Lung (tissue), 12 donors: ENCODE data around the gene GHR. TPM values are rescaled to one million over a fixed set of nuclear protein-coding genes. Genes with fewer than 3 reads are reported as not detected.
A peak's percentile ranks its signal among the peaks of the same experiment; 100 is the strongest.
"Not testable (repeated sequence)": the region's sequence is repeated elsewhere in the genome, so short reads cannot be mapped to it uniquely, and the experiment has no call there.

ENCODE experiments used
- ATAC-seq: fragments of 200-7000 bp; cut with Tn5 transposase; one replicate; pipeline ENCODE4 v1.9.1; 2020; ENCODE audit warnings: moderate number of reproducible peaks; ENCODE audit not compliant: insufficient read depth, low FRiP score
- DNase-seq, 3 donors: peaks; one replicate each; pipeline ENCODE4 v3.0.0-alpha.2; 2013 to 2017
- H3K27ac ChIP-seq, 2 donors: one replicate each; pipeline ENCODE4 v1.5.1; 2013; ENCODE audit warnings: mild to moderate bottlenecking in 2 of 2, moderate library complexity in 2 of 2, control low read depth in 1 of 2, inconsistent platforms in 1 of 2, low read depth in 1 of 2, low read length in 1 of 2
- H3K27me3 ChIP-seq, 3 donors: one replicate each; pipeline ENCODE4 v1.5.1; 2013; ENCODE audit warnings: low read length in 2 of 3; ENCODE audit not compliant: control insufficient read depth in 3 of 3, insufficient read depth in 3 of 3
- H3K36me3 ChIP-seq, 4 donors: one replicate each; pipeline ENCODE4 v1.5.1; 2013; ENCODE audit warnings: low read length in 4 of 4, mild to moderate bottlenecking in 1 of 4, moderate library complexity in 1 of 4; ENCODE audit not compliant: control insufficient read depth in 4 of 4, insufficient read depth in 4 of 4
- H3K4me1 ChIP-seq, 5 donors: one replicate each; pipeline ENCODE4 v1.5.1; 2013; ENCODE audit warnings: low read length in 5 of 5, mild to moderate bottlenecking in 2 of 5, moderate library complexity in 1 of 5; ENCODE audit not compliant: control insufficient read depth in 5 of 5, insufficient read depth in 5 of 5
- H3K4me3 ChIP-seq: one replicate; pipeline ENCODE4 v1.5.1; 2013; ENCODE audit warnings: mild to moderate bottlenecking, control low read depth, moderate library complexity
- H3K9ac ChIP-seq, 2 donors: one replicate each; pipeline ENCODE4 v1.5.1; 2013; ENCODE audit warnings: low read length in 2 of 2, control low read depth in 1 of 2; ENCODE audit not compliant: insufficient read depth in 1 of 2
- H3K9me3 ChIP-seq, 4 donors: one replicate each; pipeline ENCODE4 v1.5.1; 2013; ENCODE audit warnings: low read length in 3 of 4, mild to moderate bottlenecking in 1 of 4, moderate library complexity in 1 of 4; ENCODE audit not compliant: control insufficient read depth in 4 of 4, insufficient read depth in 3 of 4
- WGBS, 2 donors: extraction: QIAGEN DNeasy Blood & Tissue Kit; methylation state at CpG; one replicate each; pipeline ENCODE4 v1.1.7; 2013; 5-methylcytosine and 5-hydroxymethylcytosine counted together
- polyA plus RNA-seq, 2 donors: library from polyadenylated mRNA; stranded (reverse); fragments of 200-250 nt; gene quantifications; one replicate each; pipeline ENCODE4 v1.2.1, GENCODE V29; 2013
- total RNA-seq, 2 donors: library from RNA; depleted of rRNA in 1 of 2; stranded (reverse); fragments of >200 nt in 1 of 2; gene quantifications; one replicate each; pipeline ENCODE4 v1.2.1, GENCODE V29; 2014 to 2021
- TF ChIP-seq, protein P1 (sequence below): IDR thresholded peaks from 2 replicates; pipeline ENCODE4 v1.5.1; 2012; ENCODE audit warnings: mild to moderate bottlenecking; ENCODE audit errors: control extremely low read depth, extremely low read depth
- donor health status: control.
- donor health status: control.
- donor health status: Bipolar disorder and iron deficiency.
- donor health status: healthy.
- donor health status: DM: yes; HTN: yes; CAD: no.

GHR gene
- total and polyA plus RNA-seq, 4 donors = 0.98 to 23.8 (median 3.2) TPM

DNA sequence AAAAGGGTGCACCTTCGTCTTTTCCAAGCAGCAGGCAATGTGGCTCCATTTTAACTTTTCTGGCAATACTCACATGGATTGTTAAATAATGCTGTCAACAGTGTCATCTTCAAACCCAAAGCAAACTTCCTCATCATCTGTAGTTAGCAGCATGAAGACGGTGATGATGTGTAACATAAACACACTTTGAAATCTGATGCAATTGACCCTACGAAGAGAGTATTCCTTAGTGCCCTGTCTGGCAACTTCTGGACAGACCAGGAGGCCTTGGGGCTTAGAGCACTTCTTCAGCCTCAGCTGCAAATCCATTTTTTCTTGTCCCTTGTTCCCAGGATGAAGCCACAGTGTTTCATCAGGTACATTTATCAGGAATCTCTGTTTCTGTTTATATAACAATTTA lies 149.1 kb downstream of the GHR start:
- ATAC-seq = no peak
- peak in 2 of 3 donors; percentile 66 to 81 for DNase-seq
- Histone ChIP-seq H3K4me3 (no peak overlapping the region), H3K27ac (no peak overlapping the region), H3K9ac (no peak overlapping the region), H3K27me3 (no peaks in the 10 kb centered on the region), H3K36me3 (no peaks in the 10 kb centered on the region), H3K4me1 (peaks cover 0 to 19% (median 8%) of the 10 kb centered on the region in 5 donors), H3K9me3 (peaks cover 0 to 2% (median 0%) of the 10 kb centered on the region in 4 donors)
- TF ChIP-seq, protein P1, sequence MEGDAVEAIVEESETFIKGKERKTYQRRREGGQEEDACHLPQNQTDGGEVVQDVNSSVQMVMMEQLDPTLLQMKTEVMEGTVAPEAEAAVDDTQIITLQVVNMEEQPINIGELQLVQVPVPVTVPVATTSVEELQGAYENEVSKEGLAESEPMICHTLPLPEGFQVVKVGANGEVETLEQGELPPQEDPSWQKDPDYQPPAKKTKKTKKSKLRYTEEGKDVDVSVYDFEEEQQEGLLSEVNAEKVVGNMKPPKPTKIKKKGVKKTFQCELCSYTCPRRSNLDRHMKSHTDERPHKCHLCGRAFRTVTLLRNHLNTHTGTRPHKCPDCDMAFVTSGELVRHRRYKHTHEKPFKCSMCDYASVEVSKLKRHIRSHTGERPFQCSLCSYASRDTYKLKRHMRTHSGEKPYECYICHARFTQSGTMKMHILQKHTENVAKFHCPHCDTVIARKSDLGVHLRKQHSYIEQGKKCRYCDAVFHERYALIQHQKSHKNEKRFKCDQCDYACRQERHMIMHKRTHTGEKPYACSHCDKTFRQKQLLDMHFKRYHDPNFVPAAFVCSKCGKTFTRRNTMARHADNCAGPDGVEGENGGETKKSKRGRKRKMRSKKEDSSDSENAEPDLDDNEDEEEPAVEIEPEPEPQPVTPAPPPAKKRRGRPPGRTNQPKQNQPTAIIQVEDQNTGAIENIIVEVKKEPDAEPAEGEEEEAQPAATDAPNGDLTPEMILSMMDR = no peak
- WGBS, 2 donors = 82 to 93% methylated on average over 3 of the region's 3 CpGs

DNA sequence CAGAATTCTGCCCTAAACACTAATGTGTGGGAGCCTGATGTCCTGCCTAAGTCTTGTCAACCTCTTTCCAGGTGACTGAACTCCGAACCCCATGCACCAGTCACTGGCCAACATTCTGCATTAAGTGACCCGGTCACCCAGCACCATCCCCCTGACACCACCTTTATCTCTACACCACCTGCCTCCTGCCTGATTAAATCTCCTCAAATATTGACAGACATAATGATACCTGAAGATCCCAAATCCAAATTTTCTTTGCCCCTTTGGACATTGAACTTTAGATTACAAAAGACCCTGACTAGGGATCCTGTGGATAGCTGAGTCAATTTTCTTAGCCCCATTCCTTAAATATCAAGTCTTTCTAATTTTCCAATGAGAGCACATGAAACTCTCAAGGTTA lies 150.1 kb downstream of the GHR start:
- Histone ChIP-seq H3K27me3 (no peaks in the 10 kb centered on the region), H3K27ac (no peak overlapping the region), H3K4me3 (no peak overlapping the region), H3K9me3 (peaks cover 0 to 2% (median 0%) of the 10 kb centered on the region in 4 donors), H3K4me1 (peaks cover 0 to 10% (median 8%) of the 10 kb centered on the region in 5 donors), H3K36me3 (no peaks in the 10 kb centered on the region), H3K9ac (no peak overlapping the region)
- WGBS, 2 donors = 87 to 98% methylated on average over 2 of the region's 2 CpGs
- TF ChIP-seq, protein P1 = no peak
- no peak for DNase-seq
- ATAC-seq = no peak

DNA sequence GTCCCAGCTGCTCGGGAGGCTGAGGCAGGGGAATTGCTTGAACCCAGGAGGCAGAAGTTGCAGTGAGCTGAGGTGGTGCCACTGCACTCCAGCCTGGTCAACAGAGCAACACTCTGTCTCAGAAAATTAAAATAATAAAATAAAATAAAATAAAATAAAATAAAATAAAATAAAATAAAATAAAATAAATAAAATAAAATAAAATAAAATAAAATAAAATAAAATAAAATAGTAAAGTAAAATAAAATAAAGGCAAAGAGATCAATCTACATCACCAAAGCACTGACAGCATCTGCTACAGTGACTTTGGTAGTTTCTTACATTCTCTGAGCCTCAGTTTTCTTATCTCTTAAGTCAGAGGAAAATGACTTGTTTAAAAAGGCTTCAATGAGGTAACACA lies 152.7 kb downstream of the GHR start:
- not testable (repeated sequence) for H3K9me3 ChIP-seq, H3K4me3 ChIP-seq, ATAC-seq, H3K27me3 ChIP-seq, H3K36me3 ChIP-seq, H3K9ac ChIP-seq, H3K27ac ChIP-seq, DNase-seq
- H3K4me1 ChIP-seq = peaks cover 0 to 11% (median 8%) of the 10 kb centered on the region in 5 donors
- 91 to 100% methylated on average over 1 of the region's 1 CpG for WGBS, 2 donors

DNA sequence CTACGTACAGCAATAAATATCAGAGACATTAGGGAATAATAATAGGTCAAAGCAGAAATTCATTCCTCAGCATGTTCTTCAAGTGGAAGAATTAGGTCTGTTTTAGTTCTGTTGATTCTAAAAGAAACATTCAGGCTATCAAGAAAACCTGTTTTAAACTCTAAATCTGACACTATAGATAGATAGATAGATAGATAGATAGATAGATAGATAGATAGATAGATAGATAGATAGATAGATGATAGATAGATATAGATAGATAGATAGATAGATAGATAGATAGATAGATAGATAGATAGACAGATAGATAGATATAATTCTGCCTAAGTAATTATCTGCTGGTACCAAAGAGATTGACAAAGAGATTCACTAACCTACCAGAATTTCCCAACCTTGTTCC lies 155.7 kb downstream of the GHR start:
- H3K27ac ChIP-seq, H3K27me3 ChIP-seq, H3K9ac ChIP-seq, DNase-seq, ATAC-seq, H3K36me3 ChIP-seq, H3K4me3 ChIP-seq, H3K4me1 ChIP-seq, H3K9me3 ChIP-seq: not testable (repeated sequence)
- 94 to 96% methylated on average over 1 of the region's 1 CpG for WGBS, 2 donors

DNA sequence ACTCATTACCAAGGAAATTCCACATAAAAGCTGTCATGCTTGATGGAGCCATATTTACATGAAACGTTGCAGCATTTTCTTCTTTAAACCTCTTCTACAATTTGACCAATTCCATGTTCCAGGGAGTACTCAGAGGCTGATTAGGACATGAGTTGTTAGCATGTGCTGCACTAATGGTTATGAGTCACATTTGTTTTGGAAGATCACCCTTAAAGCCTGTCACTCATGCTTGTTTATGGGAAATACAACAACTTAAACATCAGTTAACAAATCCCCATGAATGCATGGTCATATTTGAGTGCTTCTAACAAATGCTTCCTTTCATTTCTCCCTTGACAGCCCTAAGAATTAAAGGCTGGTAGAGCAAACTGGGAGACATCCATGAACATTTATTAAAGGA lies 156.1 kb downstream of the GHR start:
- DNase-seq (no peak), ATAC-seq (no peak)
- 45 to 63% methylated on average over 1 of the region's 1 CpG for WGBS, 2 donors
- no peak overlapping the region for H3K4me3 ChIP-seq
- H3K4me1 ChIP-seq = peaks cover 0 to 5% (median 0%) of the 10 kb centered on the region in 5 donors
- H3K36me3 ChIP-seq = peaks cover 0 to 7% (median 0%) of the 10 kb centered on the region in 4 donors
- no peak overlapping the region for H3K9ac ChIP-seq
- no peaks in the 10 kb centered on the region for H3K27me3 ChIP-seq
- H3K27ac ChIP-seq = no peak overlapping the region
- H3K9me3 ChIP-seq = peaks cover 0 to 2% (median 0%) of the 10 kb centered on the region in 4 donors
- TF ChIP-seq, protein P1 = no peak
